NCI-H226 (cell line): Measurements from ENCODE around the gene WDR36.

Experiments used
- DNase-seq: peaks from one replicate; pipeline ENCODE4 v3.0.0-alpha.2; 2015

Gene WDR36

GRCh38 chr5:111092062-111092853 lies at the start of gene WDR36:
Gene WDR36 (plus strand): TSS chr5:111092348. CDS start chr5:111092457, 109 bp downstream.
- DNase-seq: peak; percentile 84

GRCh38 chr5:111043712-111044506 lies 48.2 kb upstream of the WDR36 start:
- no peak for DNase-seq

- DNase-seq: no peak
Observed at GRCh38 chr5:111058064-111058463, 34.1 kb upstream of the WDR36 start.

- DNase-seq: no peak
Observed at GRCh38 chr5:111060169-111060568, 32.0 kb upstream of the WDR36 start.

GRCh38 chr5:111061618-111062017 lies 30.5 kb upstream of the WDR36 start:
- no peak for DNase-seq

- peak; percentile 16 for DNase-seq
Observed at GRCh38 chr5:111063709-111064322, 28.3 kb upstream of the WDR36 start.

- DNase-seq: no peak
Observed at GRCh38 chr5:111066261-111066938, 25.7 kb upstream of the WDR36 start.

GRCh38 chr5:111068213-111068612 lies 23.9 kb upstream of the WDR36 start:
- DNase-seq: no peak

- DNase-seq: peak; percentile 8
Observed at GRCh38 chr5:111069839-111070238, 22.3 kb upstream of the WDR36 start.

GRCh38 chr5:111070272-111071134 lies 21.6 kb upstream of the WDR36 start:
- no peak for DNase-seq

GRCh38 chr5:111071413-111071812 lies 20.7 kb upstream of the WDR36 start, which contains the start of gene TSLP:
Gene TSLP (plus strand): TSS chr5:111071713. CDS start chr5:111071891, 178 bp downstream.
- no peak for DNase-seq

GRCh38 chr5:111072949-111073682 lies 19.0 kb upstream of the WDR36 start:
- DNase-seq: no peak

- no peak for DNase-seq
Observed at GRCh38 chr5:111074244-111074643, 17.9 kb upstream of the WDR36 start.

GRCh38 chr5:111075520-111075919 lies 16.6 kb upstream of the WDR36 start:
- DNase-seq: peak; percentile 81

GRCh38 chr5:111076091-111076490 lies 16.1 kb upstream of the WDR36 start:
- no peak for DNase-seq

- no peak for DNase-seq
Observed at GRCh38 chr5:111077678-111078077, 14.5 kb upstream of the WDR36 start.

- DNase-seq: no peak
Observed at GRCh38 chr5:111079846-111080245, 12.3 kb upstream of the WDR36 start.

- no peak for DNase-seq
Observed at GRCh38 chr5:111083323-111083722, 8.8 kb upstream of the WDR36 start.

GRCh38 chr5:111095982-111096381 lies 3.8 kb downstream of the WDR36 start:
- DNase-seq: no peak

GRCh38 chr5:111099058-111099778 lies 7.1 kb downstream of the WDR36 start:
- peak; percentile 39 for DNase-seq
